ENCODE measurements around the gene MYH16.
A peak's percentile ranks its signal among the peaks of the same experiment; 100 is the strongest.
"Not testable (repeated sequence)": the region's sequence is repeated elsewhere in the genome, so short reads cannot be mapped to it uniquely, and the experiment has no call there.

MYH16 gene

DNA sequence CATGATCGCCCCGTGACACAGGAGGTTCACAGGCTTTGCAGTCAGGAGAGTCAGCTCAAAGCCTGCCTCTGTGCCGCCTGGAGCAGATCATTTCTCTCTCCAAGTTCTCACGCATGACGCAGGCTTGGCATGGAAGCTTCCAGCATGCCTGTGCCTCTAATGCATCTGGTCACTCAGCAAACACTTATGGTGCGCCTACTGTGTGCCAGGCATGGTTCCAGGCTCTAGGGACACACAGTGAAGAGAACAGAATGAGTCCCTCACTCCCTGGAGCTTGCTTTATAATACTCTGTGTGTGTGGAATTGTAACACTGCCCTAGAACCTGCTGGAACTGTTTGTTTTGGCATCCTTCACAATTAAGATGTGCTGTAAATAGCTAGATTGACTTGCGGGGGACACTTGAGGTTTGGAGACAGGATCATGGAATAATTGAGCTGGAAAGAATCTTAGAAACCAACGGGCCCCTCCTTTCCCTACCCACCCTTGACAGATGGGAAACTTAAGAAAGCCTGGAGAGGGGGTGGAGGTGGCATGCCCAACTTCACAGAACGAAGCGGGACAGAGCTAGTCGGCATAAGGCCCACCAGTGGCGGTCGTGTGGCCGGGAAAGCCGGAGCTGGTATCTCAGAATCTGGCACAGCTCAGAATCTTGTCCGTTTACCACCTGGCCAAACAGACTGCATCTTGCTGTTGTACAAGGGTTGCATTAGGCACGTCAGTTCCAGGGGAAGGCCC lies 4.6 kb upstream of the MYH16 start:
- DNase-seq (ENCODE audit: low read depth in 2 of 2): peak in 1 of 2 donors; percentile 12
- TF ChIP-seq, protein P1, sequence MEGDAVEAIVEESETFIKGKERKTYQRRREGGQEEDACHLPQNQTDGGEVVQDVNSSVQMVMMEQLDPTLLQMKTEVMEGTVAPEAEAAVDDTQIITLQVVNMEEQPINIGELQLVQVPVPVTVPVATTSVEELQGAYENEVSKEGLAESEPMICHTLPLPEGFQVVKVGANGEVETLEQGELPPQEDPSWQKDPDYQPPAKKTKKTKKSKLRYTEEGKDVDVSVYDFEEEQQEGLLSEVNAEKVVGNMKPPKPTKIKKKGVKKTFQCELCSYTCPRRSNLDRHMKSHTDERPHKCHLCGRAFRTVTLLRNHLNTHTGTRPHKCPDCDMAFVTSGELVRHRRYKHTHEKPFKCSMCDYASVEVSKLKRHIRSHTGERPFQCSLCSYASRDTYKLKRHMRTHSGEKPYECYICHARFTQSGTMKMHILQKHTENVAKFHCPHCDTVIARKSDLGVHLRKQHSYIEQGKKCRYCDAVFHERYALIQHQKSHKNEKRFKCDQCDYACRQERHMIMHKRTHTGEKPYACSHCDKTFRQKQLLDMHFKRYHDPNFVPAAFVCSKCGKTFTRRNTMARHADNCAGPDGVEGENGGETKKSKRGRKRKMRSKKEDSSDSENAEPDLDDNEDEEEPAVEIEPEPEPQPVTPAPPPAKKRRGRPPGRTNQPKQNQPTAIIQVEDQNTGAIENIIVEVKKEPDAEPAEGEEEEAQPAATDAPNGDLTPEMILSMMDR (IDR thresholded peaks at IDR 0.05; ENCODE audit: low read depth, low read length): no peak

DNA sequence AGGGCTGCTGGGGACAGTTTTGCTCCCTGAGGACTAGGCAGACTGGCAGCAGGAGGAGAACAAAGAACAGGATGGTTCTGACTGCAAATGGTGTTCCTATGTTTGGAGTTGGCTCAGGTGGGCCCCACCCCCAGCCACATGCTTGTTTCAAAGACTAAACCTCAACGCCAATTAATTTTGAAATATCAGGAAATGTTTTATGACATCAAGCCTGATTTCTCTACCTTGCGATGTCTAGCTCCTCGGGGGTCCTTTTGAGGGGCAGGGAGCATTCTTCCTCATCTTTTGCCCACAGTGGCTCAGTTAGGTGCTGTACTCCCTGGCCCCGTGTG lies 4.1 kb upstream of the MYH16 start:
- no peak overlapping the region for H3K4me3 ChIP-seq (replicated peaks in 1 of 2; ENCODE audit: low read depth in 2 of 2, low read length in 2 of 2)
- TF ChIP-seq, protein P1 (IDR thresholded peaks at IDR 0.05; ENCODE audit: low read depth, low read length): no peak
- no peak for DNase-seq (ENCODE audit: low read depth in 2 of 2)

More for the DNA sequence above, 4.6 kb upstream of the MYH16 start:
- no peak overlapping the region for H3K4me3 ChIP-seq (replicated peaks in 1 of 2; ENCODE audit: low read depth in 2 of 2, low read length in 2 of 2)

DNA sequence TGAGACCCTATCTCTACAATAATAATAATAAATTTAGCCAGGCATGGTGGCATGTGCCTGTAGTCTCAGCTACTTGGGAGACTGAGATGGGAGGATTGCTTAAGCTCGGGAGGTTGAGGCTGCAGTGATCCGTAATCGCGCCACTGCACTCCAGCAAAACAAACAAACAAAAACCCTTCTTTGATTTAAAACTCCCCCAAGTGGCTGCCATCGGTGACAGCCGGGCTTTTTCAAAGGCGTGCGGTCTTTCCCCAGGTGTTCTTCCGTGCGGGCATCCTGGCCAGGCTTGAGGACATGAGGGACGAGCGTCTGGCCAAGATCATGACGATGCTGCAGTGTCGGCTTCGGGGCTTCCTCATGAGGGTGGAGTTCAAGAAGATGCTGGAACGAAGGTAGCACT lies 1.9 kb upstream of the MYH16 start:
- no peak overlapping the region for H3K4me3 ChIP-seq (replicated peaks in 1 of 2; ENCODE audit: low read depth in 2 of 2, low read length in 2 of 2)
- TF ChIP-seq, protein P1 (IDR thresholded peaks at IDR 0.05; ENCODE audit: low read depth, low read length): no peak
- no peak for DNase-seq (ENCODE audit: low read depth in 2 of 2)

DNA sequence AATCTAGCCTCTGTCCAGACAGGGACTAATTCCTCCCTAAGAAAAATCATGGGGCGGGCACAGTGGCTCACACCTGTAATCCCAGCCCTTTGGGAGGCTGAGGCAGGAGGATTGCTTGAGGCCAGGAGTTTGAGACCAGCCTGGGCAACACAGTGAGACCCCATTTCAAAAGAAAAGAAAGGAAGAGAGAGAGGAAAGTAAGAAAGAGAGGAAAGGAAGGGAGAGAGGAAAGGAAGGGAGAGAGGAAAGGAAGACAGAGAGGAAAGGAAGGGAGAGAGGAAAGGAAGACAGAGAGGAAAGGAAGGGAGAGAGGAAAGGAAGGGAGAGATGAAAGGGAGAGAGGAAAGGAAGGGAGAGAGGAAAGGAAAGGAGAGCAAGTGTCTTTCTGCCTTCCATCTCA lies 922 bp downstream of the MYH16 start:
- not testable (repeated sequence) for DNase-seq (ENCODE audit: low read depth in 2 of 2); H3K4me3 ChIP-seq (replicated peaks in 1 of 2; ENCODE audit: low read depth in 2 of 2, low read length in 2 of 2)

DNA sequence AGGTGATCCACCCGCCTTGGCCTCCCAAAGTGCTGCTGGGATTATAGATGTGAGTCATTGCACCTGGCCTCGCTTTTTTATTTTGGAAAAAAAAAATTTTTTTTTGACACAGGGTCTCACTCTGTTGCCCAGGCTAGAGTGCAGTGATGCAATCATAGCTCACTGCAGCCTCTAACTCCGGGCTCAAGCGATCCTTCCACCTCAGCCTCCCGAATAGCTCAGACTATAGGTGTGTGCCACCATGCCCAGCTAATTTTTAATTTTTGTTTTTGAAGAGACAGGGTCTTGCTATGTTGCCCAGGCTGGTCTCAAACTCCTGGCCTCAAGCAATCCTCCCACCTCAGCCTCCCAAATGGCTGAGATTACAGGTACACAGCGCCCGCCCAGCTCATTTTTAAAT lies 2.3 kb downstream of the MYH16 start:
- not testable (repeated sequence) for DNase-seq (ENCODE audit: low read depth in 2 of 2); H3K4me3 ChIP-seq (replicated peaks in 1 of 2; ENCODE audit: low read depth in 2 of 2, low read length in 2 of 2)

DNA sequence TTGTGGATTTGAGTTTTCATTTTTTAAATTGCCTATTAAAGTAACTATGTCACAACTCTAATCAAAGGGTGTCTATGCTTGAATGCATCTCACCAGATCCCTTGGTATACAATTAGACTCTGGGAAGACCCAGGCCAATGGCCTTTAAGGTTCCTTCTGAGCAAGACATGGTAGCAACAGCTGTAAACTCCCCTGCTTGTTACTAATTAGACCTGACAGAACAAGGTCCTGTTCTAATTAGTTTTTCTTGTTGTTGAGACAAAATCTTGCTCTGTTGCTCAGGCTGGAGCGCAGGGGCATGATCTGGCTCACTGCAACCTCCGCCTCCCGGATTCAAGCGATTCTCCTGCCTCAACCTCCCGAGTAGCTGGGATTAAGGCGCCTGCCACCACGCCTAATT lies 2.9 kb downstream of the MYH16 start:
- TF ChIP-seq, protein P1 (IDR thresholded peaks at IDR 0.05; ENCODE audit: low read depth, low read length): no peak
- H3K4me3 ChIP-seq (replicated peaks in 1 of 2; ENCODE audit: low read depth in 2 of 2, low read length in 2 of 2): no peak overlapping the region
- no peak for DNase-seq (ENCODE audit: low read depth in 2 of 2)

DNA sequence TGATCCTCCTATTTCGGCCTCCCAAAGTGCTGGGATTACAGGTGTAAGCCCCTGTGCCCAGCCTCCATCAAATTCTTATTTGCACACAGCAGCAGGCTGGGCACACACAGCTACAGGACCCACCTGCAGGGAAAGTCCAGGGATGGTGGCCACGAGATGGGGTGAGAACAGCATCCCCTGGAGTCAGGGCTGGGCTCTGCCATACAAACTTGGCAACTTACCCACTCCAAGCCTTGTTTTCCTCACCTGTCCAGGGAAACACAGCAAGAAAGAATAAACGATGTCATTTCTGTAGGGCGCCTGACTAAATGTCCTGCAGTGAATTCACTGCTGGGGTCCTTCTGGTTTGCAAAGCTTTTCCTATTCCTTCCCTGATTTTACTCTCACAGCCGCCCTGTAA lies 5.5 kb downstream of the MYH16 start:
- H3K4me3 ChIP-seq (replicated peaks in 1 of 2; ENCODE audit: low read depth in 2 of 2, low read length in 2 of 2): no peak overlapping the region
- TF ChIP-seq, protein P1 (IDR thresholded peaks at IDR 0.05; ENCODE audit: low read depth, low read length): no peak
- DNase-seq (ENCODE audit: low read depth in 2 of 2): no peak

DNA sequence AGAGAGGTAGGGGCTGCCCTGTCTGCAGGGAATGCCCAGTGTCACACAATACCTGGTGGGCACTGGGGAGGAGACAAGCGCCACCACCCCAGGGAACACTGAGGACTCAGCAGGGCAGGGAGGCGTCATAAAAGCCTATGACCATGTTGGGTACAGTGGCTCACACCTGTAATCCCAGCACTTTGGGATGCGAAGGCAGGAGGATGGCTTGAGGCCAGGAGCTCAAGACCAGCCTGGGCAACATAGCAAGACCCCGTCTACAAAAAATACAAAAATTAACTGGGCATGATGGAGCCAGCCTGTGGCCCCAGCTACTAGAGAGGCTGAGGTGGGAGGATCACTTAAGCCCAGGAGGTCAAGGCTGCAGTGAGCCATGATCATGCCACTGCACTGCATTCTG lies 11.5 kb downstream of the MYH16 start:
- H3K4me3 ChIP-seq (replicated peaks in 1 of 2; ENCODE audit: low read depth in 2 of 2, low read length in 2 of 2); DNase-seq (ENCODE audit: low read depth in 2 of 2): not testable (repeated sequence)
